ENCODE data around the gene HAP1. TPM values are rescaled to one million over a fixed set of nuclear protein-coding genes. Genes with fewer than 3 reads are reported as not detected.

The HAP1 gene
- total RNA-seq, 4 donors from 2014 or later = not detected

DNA sequence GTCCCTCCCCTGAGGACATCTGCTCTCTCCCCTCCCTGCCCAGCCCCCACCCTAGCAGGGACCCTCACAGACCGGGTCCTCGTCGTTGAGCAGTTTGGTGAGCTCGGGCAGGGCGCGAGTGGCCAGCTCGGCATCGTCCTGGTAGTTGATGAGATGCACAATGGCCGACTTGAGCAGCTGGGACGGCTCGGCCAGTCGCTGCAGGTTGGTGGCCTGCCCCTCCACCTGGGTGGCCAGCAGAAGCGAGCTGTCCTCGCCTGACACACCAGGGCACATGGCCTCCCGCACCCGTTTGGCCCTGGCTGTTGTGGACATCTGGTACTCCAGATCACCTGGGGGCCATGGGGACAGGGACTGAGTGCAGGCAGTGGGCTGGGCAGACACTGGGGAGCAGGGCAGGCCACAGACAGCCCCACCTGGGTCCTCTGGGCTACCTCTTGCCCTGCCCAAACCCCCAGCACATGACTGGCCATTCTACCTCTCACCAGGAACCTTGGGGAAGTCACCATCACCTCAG, 35.0 kb upstream of the HAP1 start:
- no peak for TF ChIP-seq CTCF (IDR thresholded peaks at IDR 0.05; ENCODE audit: low read depth)

DNA sequence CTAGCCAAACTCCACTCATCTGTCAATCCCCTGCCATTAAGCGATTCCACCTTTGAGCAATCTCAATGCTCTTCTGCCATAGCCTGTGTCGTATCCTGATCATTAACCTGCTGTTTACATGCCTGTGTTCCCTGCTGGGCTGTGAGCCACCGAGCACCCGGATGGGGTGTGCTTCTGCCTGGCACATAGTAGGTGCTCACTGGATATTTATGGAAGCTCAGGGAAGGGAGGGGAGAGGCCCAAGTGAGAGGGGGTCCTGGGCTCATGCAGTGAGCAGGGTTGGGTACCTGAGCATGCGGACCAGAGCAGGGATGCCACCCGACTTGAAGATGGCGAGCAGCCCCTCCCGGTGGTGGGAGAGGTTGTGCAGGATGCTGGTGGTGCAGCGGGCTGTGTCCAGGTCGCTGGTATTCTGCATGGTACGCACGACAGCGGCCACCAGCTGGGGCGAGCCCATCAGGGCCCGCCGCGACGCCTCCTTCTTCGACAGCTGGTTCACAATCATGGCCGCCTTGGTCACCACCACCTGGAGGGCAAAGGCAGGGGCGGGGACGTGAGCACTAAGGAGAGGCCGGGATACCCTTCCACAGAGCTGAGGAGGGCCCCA, 34.3 kb upstream of the HAP1 start:
- TF ChIP-seq CTCF (IDR thresholded peaks at IDR 0.05; ENCODE audit: low read depth) = no peak

DNA sequence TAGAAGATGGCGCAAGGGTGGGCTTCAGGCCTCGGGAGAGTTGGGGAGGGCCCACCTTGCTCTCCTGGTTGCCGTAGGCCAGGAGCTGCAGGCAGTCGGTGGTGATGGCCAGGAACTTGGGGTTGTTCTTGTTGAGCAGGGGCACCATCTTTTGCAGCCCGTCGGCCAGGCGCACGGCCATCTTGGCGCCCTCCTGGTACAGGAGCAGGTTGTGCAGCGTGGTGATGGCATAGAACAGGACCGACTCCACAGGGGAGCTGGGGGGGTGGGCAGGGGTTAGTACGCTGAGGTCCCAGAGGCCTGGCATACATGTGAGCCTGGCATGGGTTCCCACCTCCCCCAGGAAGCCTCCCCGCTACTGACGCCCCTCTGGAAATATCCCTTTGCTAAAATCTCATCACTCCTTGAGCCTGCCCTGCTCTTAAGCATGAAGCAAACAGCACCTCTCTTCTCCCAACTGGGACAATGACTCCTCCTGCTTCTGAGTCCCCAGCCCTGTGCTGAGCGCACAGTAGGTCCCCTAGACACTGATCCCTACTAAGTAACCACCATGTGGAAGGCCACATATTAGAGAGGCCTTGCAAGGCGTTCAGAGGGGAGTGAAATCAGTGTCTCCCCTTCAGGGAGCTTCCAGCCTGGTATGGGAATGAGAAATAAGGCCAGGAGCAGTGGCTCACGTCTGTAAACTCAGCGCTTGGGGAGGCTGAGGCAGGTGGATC, 33.0 kb upstream of the HAP1 start:
- TF ChIP-seq CTCF (IDR thresholded peaks at IDR 0.05; ENCODE audit: low read depth) = no peak

GRCh38 chr17:41766135-41766534, 31.7 kb upstream of the HAP1 start:
- TF ChIP-seq CTCF (IDR thresholded peaks at IDR 0.05; ENCODE audit: low read depth) = no peak

DNA sequence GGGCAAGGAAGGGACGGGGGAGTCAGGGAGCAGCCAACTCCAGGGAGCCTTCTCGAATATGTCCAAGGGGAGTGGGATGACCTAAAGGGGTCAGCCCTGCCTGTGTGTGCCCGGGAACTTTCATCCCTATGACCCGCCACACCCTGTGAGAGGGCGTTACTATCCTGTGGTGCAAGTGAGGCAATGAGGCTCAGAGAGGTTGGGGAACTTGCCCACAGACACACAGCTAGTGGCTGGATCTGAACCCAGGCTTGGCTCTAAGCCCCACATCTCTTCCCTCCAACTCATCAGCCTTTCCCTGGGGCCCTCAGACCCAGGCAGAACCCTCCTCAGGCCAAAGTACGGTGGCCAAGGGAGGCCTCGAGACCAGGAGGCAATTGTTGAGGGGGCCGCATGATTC, 28.9 kb upstream of the HAP1 start:
- no peak for TF ChIP-seq CTCF (IDR thresholded peaks at IDR 0.05; ENCODE audit: low read depth)

DNA sequence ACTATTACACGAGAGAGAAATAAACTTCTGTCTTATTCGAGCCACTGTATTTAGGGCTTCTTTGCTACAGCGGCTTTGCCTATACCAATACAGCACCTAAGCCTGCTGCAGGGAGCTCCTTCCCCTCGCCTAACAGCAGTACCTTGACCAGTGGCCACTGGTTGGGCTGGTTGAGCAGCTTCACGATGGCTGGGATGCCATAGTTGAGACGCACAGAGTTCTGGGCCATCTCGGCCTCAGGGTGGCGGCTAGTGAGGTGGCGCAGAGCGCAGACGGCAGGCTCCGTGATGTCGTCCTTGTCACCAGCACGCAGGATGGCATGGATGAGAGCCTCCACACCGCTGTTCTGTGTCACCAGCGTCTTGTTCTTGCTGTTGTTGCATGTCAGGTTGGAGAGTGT, 28.4 kb upstream of the HAP1 start:
- no peak for TF ChIP-seq CTCF (IDR thresholded peaks at IDR 0.05; ENCODE audit: low read depth)

DNA sequence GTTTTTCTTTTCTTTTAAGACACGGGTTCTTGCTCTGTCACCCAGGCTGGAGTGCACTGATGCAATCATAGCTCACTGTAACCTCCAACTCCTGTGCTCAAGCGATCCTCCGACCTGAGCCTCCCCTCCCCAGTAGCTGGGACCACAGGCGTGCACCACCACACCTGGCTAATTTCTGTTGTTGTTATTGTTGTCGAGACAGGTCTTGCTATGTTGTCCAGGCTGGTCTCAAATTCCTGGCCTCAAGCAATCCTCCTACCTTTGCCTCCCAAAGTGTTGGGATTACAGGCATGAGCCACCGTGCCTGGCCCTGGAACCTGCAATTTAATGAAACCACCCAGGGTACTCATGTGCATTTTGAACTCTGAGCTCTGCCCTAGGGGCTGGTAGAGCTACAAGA, 27.9 kb upstream of the HAP1 start:
- TF ChIP-seq CTCF (IDR thresholded peaks at IDR 0.05; ENCODE audit: low read depth) = no peak

All from subcutaneous adipose tissue (tissue), 4 donors.